NT2/D1 (cell line): ENCODE data around the gene ZNF736.

Source experiments
- SUZ12 ChIP-seq: IDR thresholded peaks from 2 replicates; pipeline ENCODE4 v1.6.1; 2011; ENCODE audit not compliant: insufficient read length, insufficient read depth; ENCODE audit errors: extremely low read depth
- YY1 ChIP-seq: IDR thresholded peaks from 2 replicates; pipeline ENCODE4 v1.6.1; 2011; ENCODE audit not compliant: insufficient read length, insufficient read depth
- ZNF274 ChIP-seq: IDR thresholded peaks from 2 replicates; pipeline ENCODE4 v1.6.1; 2011; ENCODE audit warnings: mild to moderate bottlenecking, low read depth, low read length

DNA sequence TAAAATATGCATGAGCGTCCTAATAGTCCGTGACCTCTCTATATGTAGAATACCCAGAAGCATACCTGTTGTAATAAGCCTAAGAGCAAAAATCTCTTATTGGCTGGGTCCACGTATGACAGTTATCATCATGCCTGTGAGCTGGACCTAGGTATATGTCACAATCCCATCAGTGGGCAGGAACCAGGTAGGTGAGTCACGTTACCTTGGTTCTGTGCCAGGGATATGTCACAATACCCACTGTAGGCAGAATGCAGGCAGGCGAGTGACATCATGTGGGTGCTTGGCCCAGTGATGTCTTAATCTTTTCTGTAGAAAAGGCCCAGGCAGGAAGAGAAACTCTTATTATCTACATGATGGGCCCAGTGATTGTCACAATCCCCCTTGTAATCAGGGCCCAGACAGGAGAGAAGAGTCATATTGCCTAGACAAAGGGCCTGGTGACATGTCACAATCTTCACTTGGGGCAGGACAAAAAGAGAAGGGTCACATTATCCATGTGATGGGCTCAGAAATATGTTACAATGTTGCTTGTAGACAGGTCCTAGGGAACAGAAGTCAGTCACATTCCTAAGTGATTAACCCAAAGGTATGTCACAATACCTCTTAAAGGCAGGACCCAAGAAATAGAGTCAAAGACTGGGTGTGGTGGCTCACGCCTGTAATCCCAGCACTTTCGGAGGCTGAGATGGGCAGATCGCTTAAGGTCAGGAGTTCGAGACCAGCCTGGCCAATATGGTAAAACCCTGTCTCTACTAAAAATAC is 12.9 kb upstream of the ZNF736 start:
- TF ChIP-seq YY1, result no peak
- no peak for TF ChIP-seq ZNF274
- TF ChIP-seq SUZ12, result no peak
